PC-3 (cell line): ENCODE measurements around the gene FAM222A. TPM values are rescaled to one million over a fixed set of nuclear protein-coding genes. Genes with fewer than 3 reads are reported as not detected.

Source experiments
- ATAC-seq: fragments of 200-7000 bp; cut with Tn5 transposase; 2 replicates; pipeline ENCODE4 v1.9.1; 2020; ENCODE audit warnings: mild to moderate bottlenecking, moderate library complexity
- BruUV-seq: library from RNA; stranded (reverse); fragments of 400-500 nt; replicated peaks from 2 replicates; lab custom pipeline; 2021; lab: Mats Ljungman, UMichigan
- CTCF ChIA-PET: fragments of 300-600 bp; sonication (Branson Sonifier 250); formaldehyde crosslinking; loops from one replicate; lab custom pipeline; 2022; ENCODE audit warnings: antibody characterized with exemption; lab: Charles Lee
- POLR2A ChIA-PET: fragments of 300-600 bp; sonication (Branson Sonifier 250); formaldehyde crosslinking; loops from one replicate; lab custom pipeline; 2022; ENCODE audit warnings: antibody characterized with exemption; ENCODE audit not compliant: unreplicated experiment; lab: Charles Lee
- DNase-seq: peaks from one replicate; pipeline ENCODE4 v3.0.0-alpha.2; 2015
- H2AFZ ChIP-seq: fragments of 300-600 bp; sonication (generic); 2 replicates; pipeline ENCODE4 v1.6.0; 2016; ENCODE audit warnings: antibody characterized with exemption, low read length
- H3F3A ChIP-seq: fragments of 300-600 bp; sonication (generic); one replicate; pipeline ENCODE4 v1.6.0; 2017; ENCODE audit warnings: antibody characterized with exemption, low read length, control low read depth, mild to moderate bottlenecking; ENCODE audit not compliant: unreplicated experiment
- H3K27ac ChIP-seq: fragments of 300-600 bp; sonication (generic); 2 replicates; pipeline ENCODE4 v1.5.1; 2016; ENCODE audit warnings: mild to moderate bottlenecking, low read length
- H3K27me3 ChIP-seq: fragments of 300-600 bp; sonication (generic); 2 replicates; pipeline ENCODE4 v1.6.1; 2016; ENCODE audit warnings: low read length, mixed read lengths
- H3K36me3 ChIP-seq: fragments of 300-600 bp; sonication (generic); 2 replicates; pipeline ENCODE4 v1.6.1; 2016; ENCODE audit warnings: low read depth, mixed run types, low read length, mixed read lengths
- H3K4me1 ChIP-seq: fragments of 300-600 bp; sonication (generic); 2 replicates; pipeline ENCODE4 v1.5.1; 2016; ENCODE audit warnings: low read length; ENCODE audit not compliant: insufficient read depth
- H3K4me2 ChIP-seq: fragments of 300-600 bp; sonication (generic); 2 replicates; pipeline ENCODE4 v1.6.0; 2016; ENCODE audit warnings: low read length
- H3K4me3 ChIP-seq: fragments of 300-600 bp; sonication (generic); 2 replicates; pipeline ENCODE4 v1.5.1; 2016; ENCODE audit warnings: mild to moderate bottlenecking, low read length, mixed read lengths
- H3K79me2 ChIP-seq: fragments of 300-600 bp; sonication (generic); 2 replicates; pipeline ENCODE4 v1.6.1; 2017; ENCODE audit warnings: low read length, mixed read lengths
- H3K9ac ChIP-seq: fragments of 300-600 bp; sonication (generic); 2 replicates; pipeline ENCODE4 v1.6.0; 2016; ENCODE audit warnings: mild to moderate bottlenecking, low read length
- H3K9me2 ChIP-seq: fragments of 300-600 bp; sonication (generic); replicated peaks from 2 replicates; pipeline ENCODE4 v1.6.1; 2016; ENCODE audit warnings: mixed run types, low read length, mixed read lengths
- H3K9me3 ChIP-seq: fragments of 300-600 bp; sonication (generic); 2 replicates; pipeline ENCODE4 v1.6.1; 2016; ENCODE audit warnings: low read length, mixed read lengths
- H4K20me1 ChIP-seq: fragments of 300-600 bp; sonication (generic); 2 replicates; pipeline ENCODE4 v1.6.1; 2016; ENCODE audit warnings: low read length, mixed read lengths
- CTCF ChIP-seq: fragments of 300-600 bp; sonication (generic); conservative IDR thresholded peaks from 2 replicates; pipeline ENCODE4 v1.5.1; 2017; ENCODE audit warnings: antibody characterized with exemption, low read depth, mild to moderate bottlenecking, low read length
- EZH2 ChIP-seq: fragments of 300-600 bp; sonication (generic); IDR thresholded peaks from one replicate; pipeline ENCODE4 v1.6.1; 2017; ENCODE audit warnings: antibody characterized with exemption, mild to moderate bottlenecking, low read length; ENCODE audit not compliant: unreplicated experiment
- EZH2phosphoT487 ChIP-seq: fragments of 300-600 bp; sonication (generic); IDR thresholded peaks from 2 replicates; pipeline ENCODE4 v1.6.1; 2018; ENCODE audit warnings: mild to moderate bottlenecking, antibody characterized with exemption, low read length, borderline replicate concordance
- intact Hi-C: fragments of 100-400 bp; cut with micrococcal nuclease; formaldehyde crosslinking; loops from 2 replicates; pipeline ENCODE4 v1.9.0; 2023
- total RNA-seq: library from RNA; depleted of rRNA; stranded (reverse); fragments of >200 nt; gene quantifications from 2 replicates; pipeline ENCODE4 v1.2.3, GENCODE V29; 2014

FAM222A gene
- total RNA-seq, 1 experiment from 2014 or later = 11.7 TPM

GRCh38 chr12:109697270-109697553 lies 16.4 kb upstream of the FAM222A start:
- no peak for DNase-seq
- H3K9me3 ChIP-seq = no peaks in the 10 kb centered on the region
- intact Hi-C loops = no loop called here
- no peak overlapping the region for H3K4me2 ChIP-seq
- no peak overlapping the region for H3K27ac ChIP-seq
- H3F3A ChIP-seq = no peaks in the 10 kb centered on the region
- TF ChIP-seq CTCF (no peak), EZH2 (no peak), EZH2phosphoT487 (no peak)
- no peaks in the 10 kb centered on the region for H4K20me1 ChIP-seq
- H3K4me3 ChIP-seq = no peak overlapping the region
- ATAC-seq = no peak
- CTCF ChIA-PET = no interaction called here
- H2AFZ ChIP-seq = no peak overlapping the region
- H3K9me2 ChIP-seq = no peaks in the 10 kb centered on the region
- H3K36me3 ChIP-seq = no peaks in the 10 kb centered on the region
- H3K79me2 ChIP-seq = no peaks in the 10 kb centered on the region
- no TSS peak for BruUV-seq
- peaks cover 12% of the 10 kb centered on the region for H3K4me1 ChIP-seq
- POLR2A ChIA-PET = no interaction called here
- H3K27me3 ChIP-seq = no peaks in the 10 kb centered on the region
- no peak overlapping the region for H3K9ac ChIP-seq

- DNase-seq = no peak
- Histone ChIP-seq H3K9me2 (no peaks in the 10 kb centered on the region), H3K36me3 (no peaks in the 10 kb centered on the region), H3K4me2 (no peak overlapping the region), H3K4me1 (peaks cover 12% of the 10 kb centered on the region), H3K4me3 (no peak overlapping the region), H3K79me2 (no peaks in the 10 kb centered on the region), H2AFZ (no peak overlapping the region), H3K9me3 (no peaks in the 10 kb centered on the region), H3K9ac (no peak overlapping the region), H3K27me3 (no peaks in the 10 kb centered on the region), H4K20me1 (no peaks in the 10 kb centered on the region), H3K27ac (no peak overlapping the region), H3F3A (no peaks in the 10 kb centered on the region)
- no TSS peak for BruUV-seq
- no peak for TF ChIP-seq EZH2
- TF ChIP-seq CTCF = no peak
- TF ChIP-seq EZH2phosphoT487 = no peak
- ATAC-seq = no peak
- ChIA-PET CTCF (no interaction called here), POLR2A (no interaction called here)
- intact Hi-C loops = no loop called here
These were observed 15.7 kb upstream of the FAM222A start for GRCh38 chr12:109697877-109698468.

- Histone ChIP-seq H3K9me2 (no peaks in the 10 kb centered on the region), H4K20me1 (no peaks in the 10 kb centered on the region), H3K79me2 (no peaks in the 10 kb centered on the region), H3K36me3 (no peaks in the 10 kb centered on the region), H3K9me3 (no peaks in the 10 kb centered on the region), H3K4me2 (no peak overlapping the region), H3K27ac (no peak overlapping the region), H2AFZ (no peak overlapping the region), H3K4me3 (no peak overlapping the region), H3K9ac (no peak overlapping the region), H3K4me1 (peaks cover 7% of the 10 kb centered on the region), H3K27me3 (no peaks in the 10 kb centered on the region), H3F3A (no peaks in the 10 kb centered on the region)
- POLR2A ChIA-PET = no interaction called here
- CTCF ChIA-PET = no interaction called here
- TF ChIP-seq EZH2 (no peak), CTCF (no peak), EZH2phosphoT487 (no peak)
- DNase-seq (no peak), ATAC-seq (no peak)
- no TSS peak for BruUV-seq
- intact Hi-C loops = no loop called here
These were observed 14.8 kb upstream of the FAM222A start for GRCh38 chr12:109698820-109699219.
